HCT116 (cell line): ENCODE measurements around the gene CERCAM. TPM values are rescaled to one million over a fixed set of nuclear protein-coding genes. Genes with fewer than 3 reads are reported as not detected.

Experiments used
- ATAC-seq: fragments of 200-7000 bp; cut with Tn5 transposase; 2 replicates; pipeline ENCODE4 v1.9.1; 2020; ENCODE audit warnings: mild to moderate bottlenecking, moderate library complexity
- BruUV-seq: library from RNA; stranded (reverse); fragments of 400-500 nt; replicated peaks from 2 replicates; lab custom pipeline; 2021; lab: Mats Ljungman, UMichigan
- CTCF ChIA-PET: fragments of 300-600 bp; sonication (Branson Sonifier 250); formaldehyde crosslinking; loops from one replicate; lab custom pipeline; 2021; ENCODE audit warnings: antibody characterized with exemption; lab: Charles Lee
- POLR2A ChIA-PET: fragments of 300-600, 350-600 bp; sonication (Branson Sonifier 250); formaldehyde crosslinking; loops from one replicate; lab custom pipeline; 2021; ENCODE audit warnings: antibody characterized with exemption; lab: Charles Lee
- RAD21 ChIA-PET, 2 experiments: fragments of 300-600 bp; sonication (Branson Sonifier 250); formaldehyde crosslinking; loops; one replicate each; lab custom pipeline; 2023; ENCODE audit warnings: low total read pairs in 2 of 2; ENCODE audit not compliant: uncharacterized antibody in 2 of 2, unreplicated experiment in 2 of 2, low non-redundant PET in 1 of 2; lab: Charles Lee
- DNase-seq: peaks from one replicate; pipeline ENCODE4 v3.0.0-alpha.2; 2010; ENCODE audit warnings: low read depth, low spot score
- H2AFZ ChIP-seq: fragments of 200-600 bp; shearing (Covaris generic), sonication (generic); 2 replicates; pipeline ENCODE4 v1.6.1; 2017; ENCODE audit warnings: low read depth, mixed run types, mixed read lengths, antibody characterized with exemption, low read length; ENCODE audit not compliant: poor library complexity, severe bottlenecking
- H3K27ac ChIP-seq: 2 replicates; pipeline ENCODE4 v1.5.1; 2012; ENCODE audit warnings: low read depth, low read length
- H3K27me3 ChIP-seq: fragments of 200-600 bp; sonication (generic); 2 replicates; pipeline ENCODE4 v1.6.1; 2016; ENCODE audit warnings: mixed run types, low read length, mixed read lengths; ENCODE audit not compliant: insufficient read depth
- H3K36me3 ChIP-seq, 2 experiments: fragments of 200-500 bp in 1 of 2; fragments of 200-600 bp in 1 of 2; sonication (Bioruptor generic) in 1 of 2; sonication (generic) in 1 of 2; 2 replicates each; pipeline versions ENCODE4 v1.5.1 to v1.6.1; 2014 to 2016; ENCODE audit warnings: low read length in 2 of 2, inconsistent platforms in 1 of 2, mixed read lengths in 1 of 2, mixed run types in 1 of 2; ENCODE audit not compliant: insufficient read depth in 2 of 2, control insufficient read depth in 1 of 2
- H3K4me1 ChIP-seq, 2 experiments: fragments of 200-600 bp in 1 of 2; sonication (generic) in 1 of 2; 2 replicates each; pipeline versions ENCODE4 v1.5.1 to v1.6.1; 2012 to 2017; ENCODE audit warnings: low read length in 2 of 2, inconsistent platforms in 1 of 2, mild to moderate bottlenecking in 1 of 2, mixed read lengths in 1 of 2, mixed run types in 1 of 2, moderate library complexity in 1 of 2; ENCODE audit not compliant: insufficient read depth in 2 of 2, control insufficient read depth in 1 of 2
- H3K4me2 ChIP-seq: fragments of 200-600 bp; sonication (generic); 2 replicates; pipeline ENCODE4 v1.6.1; 2017; ENCODE audit warnings: mixed run types, low read length, mixed read lengths
- H3K4me3 ChIP-seq, 2 experiments: fragments of 200-600 bp in 1 of 2; sonication (generic) in 1 of 2; replicated peaks in 1 of 2; 2 replicates each; pipeline ENCODE4 v1.5.1; 2011 to 2016; ENCODE audit warnings: low read length in 2 of 2, control low read depth in 1 of 2, low read depth in 1 of 2, mild to moderate bottlenecking in 1 of 2, mixed read lengths in 1 of 2, mixed run types in 1 of 2
- H3K79me2 ChIP-seq: fragments of 200-600 bp; sonication (generic); 2 replicates; pipeline ENCODE4 v1.6.1; 2017; ENCODE audit warnings: mild to moderate bottlenecking, mixed run types, low read length, moderate library complexity, mixed read lengths; ENCODE audit not compliant: insufficient read depth
- H3K9ac ChIP-seq: fragments of 200-600 bp; sonication (generic); 2 replicates; pipeline ENCODE4 v1.6.1; 2016; ENCODE audit warnings: low read length, mixed read lengths
- H3K9me2 ChIP-seq: fragments of 200-600 bp; sonication (generic), shearing (Covaris generic); 2 replicates; pipeline ENCODE4 v1.6.1; 2017; ENCODE audit warnings: mixed run types, mild to moderate bottlenecking, moderate library complexity; ENCODE audit not compliant: insufficient read depth
- H3K9me3 ChIP-seq, 2 experiments: fragments of 200-500 bp in 1 of 2; fragments of 200-600 bp in 1 of 2; sonication (Bioruptor generic) in 1 of 2; sonication (generic) in 1 of 2; 2 replicates each; pipeline ENCODE4 v1.6.1; 2014 to 2017; ENCODE audit warnings: low read length in 2 of 2, mixed read lengths in 2 of 2, inconsistent platforms in 1 of 2, low read depth in 1 of 2, mild to moderate bottlenecking in 1 of 2, mixed run types in 1 of 2, moderate library complexity in 1 of 2; ENCODE audit not compliant: control insufficient read depth in 1 of 2, insufficient read depth in 1 of 2
- H4K20me1 ChIP-seq: fragments of 200-600 bp; sonication (generic), shearing (Covaris generic); 2 replicates; pipeline ENCODE4 v1.6.1; 2017; ENCODE audit warnings: mixed run types, mild to moderate bottlenecking, moderate library complexity; ENCODE audit not compliant: insufficient read depth
- CBX3 ChIP-seq: IDR thresholded peaks from 2 replicates; pipeline ENCODE4 v1.6.1; 2012; ENCODE audit warnings: low read depth
- CEBPB ChIP-seq: IDR thresholded peaks from 2 replicates; pipeline ENCODE4 v1.6.1; 2012; ENCODE audit warnings: low read depth
- EGR1 ChIP-seq: IDR thresholded peaks from 2 replicates; pipeline ENCODE4 v1.6.1; 2012; ENCODE audit warnings: low read depth
- EZH2 ChIP-seq: fragments of 200-600 bp; sonication (generic); IDR thresholded peaks from 2 replicates; pipeline ENCODE4 v1.6.1; 2017; ENCODE audit warnings: antibody characterized with exemption, mixed run types
- FOSL1 ChIP-seq: IDR thresholded peaks from 2 replicates; pipeline ENCODE4 v1.6.1; 2012; ENCODE audit warnings: low read depth
- MAX ChIP-seq: IDR thresholded peaks from 2 replicates; pipeline ENCODE4 v1.6.1; 2012
- POLR2A ChIP-seq: IDR thresholded peaks from 2 replicates; pipeline ENCODE4 v1.7.0; 2011; ENCODE audit warnings: borderline replicate concordance; ENCODE audit not compliant: insufficient read depth, insufficient read length; ENCODE audit errors: extremely low read depth
- POLR2AphosphoS5 ChIP-seq: IDR thresholded peaks from 2 replicates; pipeline ENCODE4 v1.6.1; 2011; ENCODE audit warnings: mild to moderate bottlenecking, low read depth, low read length, moderate library complexity
- RAD21 ChIP-seq: IDR thresholded peaks from 2 replicates; pipeline ENCODE4 v1.6.1; 2012; ENCODE audit warnings: low read depth, mild to moderate bottlenecking
- SRF ChIP-seq: IDR thresholded peaks from 2 replicates; pipeline ENCODE4 v1.6.1; 2012; ENCODE audit warnings: low read depth
- YY1 ChIP-seq: IDR thresholded peaks from 2 replicates; pipeline ENCODE4 v1.6.1; 2011; ENCODE audit warnings: low read length, low read depth, moderate library complexity, mild to moderate bottlenecking; ENCODE audit not compliant: insufficient replicate concordance; ENCODE audit errors: extremely low read depth
- ZFX ChIP-seq: fragments of 450-650 bp; IDR thresholded peaks from 2 replicates; pipeline ENCODE4 v1.6.1; 2017
- ZNF274 ChIP-seq: fragments of 200-500 bp; sonication (Bioruptor generic); IDR thresholded peaks from 2 replicates; pipeline ENCODE4 v1.6.1; 2014; ENCODE audit warnings: mild to moderate bottlenecking, low read depth, low read length, inconsistent platforms
- intact Hi-C: fragments of 100-400 bp; cut with micrococcal nuclease; formaldehyde crosslinking; loops from 2 replicates; pipeline ENCODE4 v1.10.0; 2022
- total RNA-seq: library from RNA; stranded (reverse); gene quantifications from one replicate; pipeline ENCODE4 v1.2.1, GENCODE V29; 2021; ENCODE audit not compliant: unreplicated experiment
- TF ChIP-seq, protein P1 (sequence below): IDR thresholded peaks from 2 replicates; pipeline ENCODE4 v1.6.1; 2011; ENCODE audit warnings: mild to moderate bottlenecking, low read length, moderate library complexity; ENCODE audit not compliant: insufficient replicate concordance; ENCODE audit errors: extremely low read depth

The CERCAM gene
- total RNA-seq, 1 experiment from 2014 or later = 27.0 TPM

GRCh38 chr9:128479262-128479661 lies 58.6 kb downstream of the CERCAM start:
- no peak for TF ChIP-seq EGR1
- TF ChIP-seq POLR2AphosphoS5 = no peak
- TF ChIP-seq YY1 = no peak
- no peak for TF ChIP-seq ZNF274
- TF ChIP-seq, protein P1, sequence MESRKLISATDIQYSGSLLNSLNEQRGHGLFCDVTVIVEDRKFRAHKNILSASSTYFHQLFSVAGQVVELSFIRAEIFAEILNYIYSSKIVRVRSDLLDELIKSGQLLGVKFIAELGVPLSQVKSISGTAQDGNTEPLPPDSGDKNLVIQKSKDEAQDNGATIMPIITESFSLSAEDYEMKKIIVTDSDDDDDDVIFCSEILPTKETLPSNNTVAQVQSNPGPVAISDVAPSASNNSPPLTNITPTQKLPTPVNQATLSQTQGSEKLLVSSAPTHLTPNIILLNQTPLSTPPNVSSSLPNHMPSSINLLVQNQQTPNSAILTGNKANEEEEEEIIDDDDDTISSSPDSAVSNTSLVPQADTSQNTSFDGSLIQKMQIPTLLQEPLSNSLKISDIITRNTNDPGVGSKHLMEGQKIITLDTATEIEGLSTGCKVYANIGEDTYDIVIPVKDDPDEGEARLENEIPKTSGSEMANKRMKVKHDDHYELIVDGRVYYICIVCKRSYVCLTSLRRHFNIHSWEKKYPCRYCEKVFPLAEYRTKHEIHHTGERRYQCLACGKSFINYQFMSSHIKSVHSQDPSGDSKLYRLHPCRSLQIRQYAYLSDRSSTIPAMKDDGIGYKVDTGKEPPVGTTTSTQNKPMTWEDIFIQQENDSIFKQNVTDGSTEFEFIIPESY = no peak
- no peak for TF ChIP-seq RAD21
- TF ChIP-seq EZH2 = no peak
- no peak for TF ChIP-seq SRF
- TF ChIP-seq CEBPB = no peak
- no peak for TF ChIP-seq FOSL1
- no peak for TF ChIP-seq CBX3
- no peak for TF ChIP-seq POLR2A
- TF ChIP-seq ZFX = no peak
- no peak for TF ChIP-seq MAX
- no peak for DNase-seq
- RAD21 ChIA-PET = no interaction called here
- H3K79me2 ChIP-seq = no peaks in the 10 kb centered on the region
- CTCF ChIA-PET = no interaction called here
- ATAC-seq = no peak
- H3K36me3 ChIP-seq = peaks cover 33 to 34% of the 10 kb centered on the region in 2 experiments
- no peak overlapping the region for H3K9ac ChIP-seq
- no peak overlapping the region for H3K4me3 ChIP-seq
- no peaks in the 10 kb centered on the region for H3K27me3 ChIP-seq
- intact Hi-C loops = no loop called here
- H3K27ac ChIP-seq = no peak overlapping the region
- H4K20me1 ChIP-seq = no peaks in the 10 kb centered on the region
- no peaks in the 10 kb centered on the region for H3K4me1 ChIP-seq
- POLR2A ChIA-PET = no interaction called here
- no peaks in the 10 kb centered on the region for H3K9me2 ChIP-seq
- no peaks in the 10 kb centered on the region for H3K9me3 ChIP-seq
- no peak overlapping the region for H2AFZ ChIP-seq
- no TSS peak for BruUV-seq
- no peak overlapping the region for H3K4me2 ChIP-seq
